HG03442 (cell line): ENCODE data around the gene RNF214.
"Not testable (repeated sequence)": the region's sequence is repeated elsewhere in the genome, so short reads cannot be mapped to it uniquely, and the experiment has no call there.

Experiments used
- ATAC-seq: cut with Tn5 transposase; IDR thresholded peaks from one replicate; pipeline ENCODE4 v1.9.1; 2021; ENCODE audit warnings: mild to moderate bottlenecking, moderate library complexity; ENCODE audit not compliant: unreplicated experiment

The RNF214 gene

GRCh38 chr11:117229931-117230285 lies 2.6 kb upstream of the RNF214 start:
- ATAC-seq = no peak

GRCh38 chr11:117230286-117230961 lies 2.0 kb upstream of the RNF214 start:
- no peak for ATAC-seq

GRCh38 chr11:117230999-117231841 lies 1.3 kb upstream of the RNF214 start:
- ATAC-seq = no peak

GRCh38 chr11:117231842-117232091 lies 704 bp upstream of the RNF214 start, which contains the start of gene PCSK7:
TSS of gene PCSK7 (minus strand) at chr11:117232073. CDS start at chr11:117229844, 2,229 bp downstream.
- ATAC-seq = no peak

GRCh38 chr11:117232911-117233409 lies 489 bp downstream of the RNF214 start:
- ATAC-seq = no peak

- ATAC-seq = no peak
Measured at GRCh38 chr11:117238221-117238620, 5.8 kb downstream of the RNF214 start.

- ATAC-seq = no peak
Measured at GRCh38 chr11:117239295-117239694, 6.8 kb downstream of the RNF214 start.

- no peak for ATAC-seq
Measured at GRCh38 chr11:117248341-117248740, 15.9 kb downstream of the RNF214 start.

GRCh38 chr11:117249571-117249970 lies 17.1 kb downstream of the RNF214 start:
- no peak for ATAC-seq

GRCh38 chr11:117251506-117251905 lies 19.0 kb downstream of the RNF214 start:
- no peak for ATAC-seq

GRCh38 chr11:117255966-117256365 lies 23.5 kb downstream of the RNF214 start:
- no peak for ATAC-seq

- no peak for ATAC-seq
Measured at GRCh38 chr11:117256573-117256972, 24.1 kb downstream of the RNF214 start.

- no peak for ATAC-seq
Measured at GRCh38 chr11:117258576-117258975, 26.1 kb downstream of the RNF214 start.

GRCh38 chr11:117259417-117259816 lies 26.9 kb downstream of the RNF214 start:
- ATAC-seq = no peak

GRCh38 chr11:117264624-117265323 lies 32.3 kb downstream of the RNF214 start:
- not testable (repeated sequence) for ATAC-seq

GRCh38 chr11:117265745-117266144 lies 33.3 kb downstream of the RNF214 start:
- ATAC-seq = no peak

- ATAC-seq = no peak
Measured at GRCh38 chr11:117269856-117270255, 37.4 kb downstream of the RNF214 start.

GRCh38 chr11:117271208-117271607 lies 38.7 kb downstream of the RNF214 start:
- no peak for ATAC-seq

GRCh38 chr11:117272175-117272574 lies 39.7 kb downstream of the RNF214 start:
- ATAC-seq = not testable (repeated sequence)

- no peak for ATAC-seq
Measured at GRCh38 chr11:117273550-117274289, 41.2 kb downstream of the RNF214 start.

GRCh38 chr11:117278347-117278746 lies 45.9 kb downstream of the RNF214 start:
- no peak for ATAC-seq
